LNCAP (cell line): ENCODE data around the gene C12orf43.

Source experiments
- CTCF ChIP-seq: fragments of 450-650 bp; IDR thresholded peaks from 2 replicates; pipeline ENCODE4 v1.5.1; 2017; ENCODE audit warnings: mild to moderate bottlenecking

C12orf43 gene

DNA sequence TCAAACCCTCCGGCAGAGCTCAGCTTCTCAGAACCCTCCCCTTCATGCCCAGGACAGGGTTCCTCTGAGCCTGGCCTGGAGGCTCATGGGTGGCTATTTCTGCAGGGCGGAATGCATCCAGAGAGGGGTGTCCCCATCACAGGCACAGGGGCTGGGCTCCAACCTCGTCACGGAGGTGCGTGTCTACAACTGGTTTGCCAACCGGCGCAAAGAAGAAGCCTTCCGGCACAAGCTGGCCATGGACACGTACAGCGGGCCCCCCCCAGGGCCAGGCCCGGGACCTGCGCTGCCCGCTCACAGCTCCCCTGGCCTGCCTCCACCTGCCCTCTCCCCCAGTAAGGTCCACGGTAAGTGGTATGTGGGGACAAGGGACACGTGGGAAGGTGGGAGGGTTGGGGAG is 22.2 kb downstream of the C12orf43 start:
- no peak for TF ChIP-seq CTCF

DNA sequence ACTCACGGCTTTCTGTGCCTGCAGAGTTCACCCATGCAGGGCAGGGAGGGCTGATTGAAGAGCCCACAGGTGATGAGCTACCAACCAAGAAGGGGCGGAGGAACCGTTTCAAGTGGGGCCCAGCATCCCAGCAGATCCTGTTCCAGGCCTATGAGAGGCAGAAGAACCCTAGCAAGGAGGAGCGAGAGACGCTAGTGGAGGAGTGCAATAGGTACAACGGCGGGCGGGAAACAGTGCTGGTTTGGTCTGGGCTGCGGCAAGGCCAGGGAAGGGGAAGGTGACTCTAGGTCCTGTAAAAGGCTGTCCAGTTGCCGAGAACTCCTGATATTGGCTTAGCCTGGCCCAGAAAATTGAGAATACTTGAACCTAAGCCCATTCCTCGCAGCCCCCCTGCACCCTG is 22.8 kb downstream of the C12orf43 start:
- TF ChIP-seq CTCF, result no peak

- TF ChIP-seq CTCF, result no peak
Measured at GRCh38 chr12:120992989-120993388, 23.3 kb downstream of the C12orf43 start.

GRCh38 chr12:120991965-120992364 is 24.3 kb downstream of the C12orf43 start:
- no peak for TF ChIP-seq CTCF

DNA sequence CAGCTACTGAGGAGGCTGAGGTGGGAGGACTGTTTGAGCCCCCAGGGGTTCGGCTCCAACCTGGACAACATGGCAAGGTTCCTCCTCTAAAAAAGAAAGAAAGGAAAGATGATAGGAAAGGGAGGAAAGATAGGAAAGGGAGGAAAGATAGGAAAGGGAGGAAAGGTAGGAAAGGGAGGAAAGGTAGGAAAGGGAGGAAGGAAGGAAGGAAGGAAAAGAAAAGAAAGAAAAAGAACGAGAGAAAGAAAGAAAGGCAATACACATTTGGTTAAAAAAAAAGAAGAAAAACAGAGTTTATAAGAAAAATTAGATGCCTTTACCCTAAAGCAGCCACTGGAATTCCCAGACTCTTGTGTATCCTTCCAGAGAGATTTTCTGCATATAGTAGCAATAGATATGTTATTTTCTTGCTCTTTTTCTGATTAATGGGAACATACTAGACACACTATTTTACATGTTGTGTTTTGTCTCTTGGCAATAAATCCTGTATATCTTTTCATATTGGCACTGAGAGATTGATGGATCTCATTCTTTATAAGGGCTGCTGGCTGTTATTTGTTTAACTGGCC is 25.7 kb downstream of the C12orf43 start:
- TF ChIP-seq CTCF, result no peak

GRCh38 chr12:120989687-120990086 is 26.6 kb downstream of the C12orf43 start:
- no peak for TF ChIP-seq CTCF

GRCh38 chr12:120988658-120989057 is 27.6 kb downstream of the C12orf43 start:
- no peak for TF ChIP-seq CTCF

DNA sequence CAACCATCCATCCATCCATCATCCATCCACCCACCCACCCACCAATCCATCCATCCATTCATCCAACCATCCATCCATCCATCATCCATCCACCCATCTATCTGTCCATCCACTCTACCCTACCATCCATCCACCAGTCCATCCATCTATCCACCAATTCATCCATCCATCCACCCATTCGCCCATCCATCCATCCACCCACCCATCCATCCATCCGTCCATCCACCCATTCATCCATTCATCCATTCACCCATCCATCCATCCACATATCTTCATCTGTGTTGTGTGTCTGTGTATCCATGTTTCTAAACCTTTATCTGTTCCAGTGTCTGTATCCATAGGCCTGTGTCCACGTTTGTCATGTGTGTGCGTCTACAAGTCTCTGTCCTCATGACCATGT is 28.1 kb downstream of the C12orf43 start:
- no peak for TF ChIP-seq CTCF
